Activated CD4-positive, alpha-beta T cell treated with anti-CD3 and anti-CD28 coated beads, Interleukin-2, amount 50 U/mL, for 4 hours (primary cell): ENCODE results near the gene RANBP10.
A peak's percentile ranks its signal among the peaks of the same experiment; 100 is the strongest.
"Not testable (repeated sequence)": the region's sequence is repeated elsewhere in the genome, so short reads cannot be mapped to it uniquely, and the experiment has no call there.

ENCODE experiments used
- DNase-seq, 2 experiments: peaks; one replicate each; pipeline ENCODE4 v3.0.0-alpha.2; 2020

RANBP10 gene

GRCh38 chr16:67806428-67807147 lies at the start of gene RANBP10, which contains the start of gene TSNAXIP1:
Gene RANBP10, minus strand, starts transcription at chr16:67806560. Its CDS starts 24 bp downstream, at chr16:67806536.
Gene TSNAXIP1, plus strand, starts transcription at chr16:67806889. Its CDS starts 261 bp downstream, at chr16:67807150.
- DNase-seq = peak; percentile 94 to 95

GRCh38 chr16:67855789-67856188 lies 49.4 kb upstream of the RANBP10 start:
- DNase-seq = no peak

GRCh38 chr16:67853670-67854069 lies 47.3 kb upstream of the RANBP10 start:
- DNase-seq = no peak

- no peak for DNase-seq
Observed at GRCh38 chr16:67848118-67848517, 41.8 kb upstream of the RANBP10 start.

- peak in 1 of 2 experiments; percentile 10 for DNase-seq
Observed at GRCh38 chr16:67847064-67847861, 40.9 kb upstream of the RANBP10 start, which contains the start of gene CENPT. Gene CENPT, minus strand, starts transcription at chr16:67847693. Its CDS starts 13,834 bp downstream, at chr16:67833859.

- DNase-seq = peak; percentile 94
Observed at GRCh38 chr16:67846320-67847063, 40.1 kb upstream of the RANBP10 start, which contains the start of gene NUTF2. Gene NUTF2, plus strand, starts transcription at chr16:67846933. Its CDS starts 18,198 bp downstream, at chr16:67865131.

GRCh38 chr16:67846063-67846319 lies 39.6 kb upstream of the RANBP10 start:
- no peak for DNase-seq

GRCh38 chr16:67845291-67846062 lies 39.1 kb upstream of the RANBP10 start:
- DNase-seq = no peak

- no peak for DNase-seq
Observed at GRCh38 chr16:67844497-67844896, 38.1 kb upstream of the RANBP10 start.

- DNase-seq = peak in 1 of 2 experiments; percentile 30
Observed at GRCh38 chr16:67843343-67843765, 37.0 kb upstream of the RANBP10 start.

- peak; percentile 36 to 45 for DNase-seq
Observed at GRCh38 chr16:67842509-67843342, 36.4 kb upstream of the RANBP10 start.

GRCh38 chr16:67841816-67842508 lies 35.6 kb upstream of the RANBP10 start, which contains the start of gene THAP11:
Gene THAP11, plus strand, starts transcription at chr16:67842320. Its CDS starts 235 bp downstream, at chr16:67842555.
- DNase-seq = peak; percentile 91 to 94

- DNase-seq = no peak
Observed at GRCh38 chr16:67841198-67841815, 34.9 kb upstream of the RANBP10 start.

- no peak for DNase-seq
Observed at GRCh38 chr16:67837811-67838210, 31.5 kb upstream of the RANBP10 start.

- not testable (repeated sequence) for DNase-seq
Observed at GRCh38 chr16:67837190-67837589, 30.8 kb upstream of the RANBP10 start.

- DNase-seq = no peak
Observed at GRCh38 chr16:67834242-67834614, 27.9 kb upstream of the RANBP10 start.

- peak; percentile 88 to 91 for DNase-seq
Observed at GRCh38 chr16:67833415-67834241, 27.3 kb upstream of the RANBP10 start.

- no peak for DNase-seq
Observed at GRCh38 chr16:67833030-67833414, 26.7 kb upstream of the RANBP10 start.

- no peak for DNase-seq
Observed at GRCh38 chr16:67828651-67829050, 22.3 kb upstream of the RANBP10 start.
